Neural crest cell (in vitro differentiated cells): ENCODE measurements around the gene SEC24D. TPM values are rescaled to one million over a fixed set of nuclear protein-coding genes. Genes with fewer than 3 reads are reported as not detected.

ENCODE experiments used
- DNase-seq: peaks from one replicate; pipeline ENCODE4 v3.0.0; 2021; ENCODE audit warnings: low read depth, mixed read lengths, low spot score
- H3K27ac Mint-ChIP-seq: one replicate; pipeline ENCODE4 v1.8.0; 2021; ENCODE audit warnings: mild to moderate bottlenecking, mixed read lengths; ENCODE audit not compliant: unreplicated experiment
- H3K27me3 Mint-ChIP-seq: 2 replicates; pipeline ENCODE4 v1.8.0; 2021; ENCODE audit warnings: low read depth, mild to moderate bottlenecking, mixed read lengths
- H3K36me3 Mint-ChIP-seq: 2 replicates; pipeline ENCODE4 v1.8.0; 2021; ENCODE audit warnings: low read depth, mild to moderate bottlenecking, mixed read lengths
- H3K4me1 Mint-ChIP-seq: 2 replicates; pipeline ENCODE4 v1.8.0; 2021; ENCODE audit warnings: mixed read lengths
- H3K4me3 Mint-ChIP-seq: one replicate; pipeline ENCODE4 v1.8.0; 2021; ENCODE audit warnings: mild to moderate bottlenecking, mixed read lengths
- H3K9me3 Mint-ChIP-seq: 2 replicates; pipeline ENCODE4 v1.8.0; 2021; ENCODE audit warnings: mixed read lengths
- total RNA-seq: library from RNA; stranded (reverse); gene quantifications from 2 replicates; pipeline ENCODE4 v1.2.1, GENCODE V29; 2021
- TF ChIP-seq, protein P1 (sequence below): fragments of 200-600 bp; sonication (generic); conservative IDR thresholded peaks from 2 replicates; pipeline ENCODE4 v1.5.0; 2021; ENCODE audit warnings: antibody characterized with exemption, mild to moderate bottlenecking

The SEC24D gene
- total RNA-seq, 1 donor from 2014 or later = 22.9 TPM

DNA sequence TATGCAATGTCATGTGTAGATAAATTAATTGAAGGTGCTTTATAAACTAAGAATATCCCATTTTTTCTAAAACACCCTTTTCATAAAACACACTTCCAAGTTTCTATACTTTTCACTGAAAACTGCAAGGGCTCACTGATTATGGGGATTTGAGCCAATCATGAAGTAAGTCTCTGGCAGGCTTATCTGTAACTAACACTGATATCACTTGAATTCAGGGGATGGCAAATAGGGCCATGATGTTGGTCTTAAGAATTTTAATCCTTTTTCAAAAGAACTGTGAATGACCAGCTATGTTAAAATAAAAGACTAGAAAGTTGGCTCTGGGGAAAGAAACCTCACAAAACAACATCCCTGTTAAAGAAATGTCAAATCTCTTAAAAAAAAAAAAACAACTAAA lies 13.0 kb upstream of the SEC24D start:
- TF ChIP-seq, protein P1, sequence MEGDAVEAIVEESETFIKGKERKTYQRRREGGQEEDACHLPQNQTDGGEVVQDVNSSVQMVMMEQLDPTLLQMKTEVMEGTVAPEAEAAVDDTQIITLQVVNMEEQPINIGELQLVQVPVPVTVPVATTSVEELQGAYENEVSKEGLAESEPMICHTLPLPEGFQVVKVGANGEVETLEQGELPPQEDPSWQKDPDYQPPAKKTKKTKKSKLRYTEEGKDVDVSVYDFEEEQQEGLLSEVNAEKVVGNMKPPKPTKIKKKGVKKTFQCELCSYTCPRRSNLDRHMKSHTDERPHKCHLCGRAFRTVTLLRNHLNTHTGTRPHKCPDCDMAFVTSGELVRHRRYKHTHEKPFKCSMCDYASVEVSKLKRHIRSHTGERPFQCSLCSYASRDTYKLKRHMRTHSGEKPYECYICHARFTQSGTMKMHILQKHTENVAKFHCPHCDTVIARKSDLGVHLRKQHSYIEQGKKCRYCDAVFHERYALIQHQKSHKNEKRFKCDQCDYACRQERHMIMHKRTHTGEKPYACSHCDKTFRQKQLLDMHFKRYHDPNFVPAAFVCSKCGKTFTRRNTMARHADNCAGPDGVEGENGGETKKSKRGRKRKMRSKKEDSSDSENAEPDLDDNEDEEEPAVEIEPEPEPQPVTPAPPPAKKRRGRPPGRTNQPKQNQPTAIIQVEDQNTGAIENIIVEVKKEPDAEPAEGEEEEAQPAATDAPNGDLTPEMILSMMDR = no peak
- H3K27ac Mint-ChIP-seq = no peak overlapping the region
- H3K4me3 Mint-ChIP-seq = no peak overlapping the region
- H3K27me3 Mint-ChIP-seq = peaks cover 21% of the 10 kb centered on the region
- no peaks in the 10 kb centered on the region for H3K9me3 Mint-ChIP-seq
- no peaks in the 10 kb centered on the region for H3K36me3 Mint-ChIP-seq
- H3K4me1 Mint-ChIP-seq = peaks cover 6% of the 10 kb centered on the region
- DNase-seq = no peak

DNA sequence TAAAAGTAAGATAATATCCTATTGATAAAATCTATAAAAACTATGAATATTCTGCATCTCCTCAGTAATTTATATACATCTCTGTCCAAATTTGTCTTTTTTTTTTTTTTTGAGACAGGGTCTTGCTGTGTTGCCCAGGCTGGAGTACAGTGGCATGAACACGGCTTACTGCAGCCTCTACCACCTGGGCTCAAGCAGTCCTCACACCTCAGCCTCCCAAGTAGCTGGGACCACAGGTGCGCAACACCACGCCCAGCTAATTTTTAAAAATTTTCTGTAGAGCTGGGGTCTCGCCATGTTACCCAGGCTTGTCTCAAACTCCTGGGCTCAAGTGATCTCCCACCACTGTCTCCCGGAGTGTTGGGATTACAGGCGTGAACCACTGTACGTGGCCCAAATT lies 12.3 kb upstream of the SEC24D start:
- H3K4me3 Mint-ChIP-seq = no peak overlapping the region
- peaks cover 6% of the 10 kb centered on the region for H3K4me1 Mint-ChIP-seq
- no peak overlapping the region for H3K27ac Mint-ChIP-seq
- H3K27me3 Mint-ChIP-seq = peaks cover 21% of the 10 kb centered on the region
- DNase-seq = no peak
- H3K36me3 Mint-ChIP-seq = no peaks in the 10 kb centered on the region
- TF ChIP-seq, protein P1 = no peak
- H3K9me3 Mint-ChIP-seq = no peaks in the 10 kb centered on the region

DNA sequence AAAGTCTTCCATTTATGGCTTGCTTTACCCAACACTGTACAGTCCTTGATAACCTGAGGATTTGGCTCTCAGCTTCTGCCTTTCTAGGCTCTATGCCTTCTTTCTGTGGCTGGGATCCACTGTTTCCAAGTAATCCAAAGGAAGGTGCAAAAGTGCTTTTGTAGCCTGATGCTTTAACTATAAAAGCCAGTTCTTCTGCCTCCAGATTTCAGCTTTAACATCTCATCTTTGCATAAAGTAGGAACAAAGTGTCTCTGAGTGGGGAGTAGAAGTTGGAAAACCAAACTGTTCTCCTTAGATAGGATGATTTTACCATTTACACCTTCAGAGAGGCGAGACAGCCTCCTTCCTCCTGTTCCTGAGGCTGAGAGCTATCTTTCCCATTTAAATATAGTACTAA lies 11.1 kb upstream of the SEC24D start:
- DNase-seq = no peak
- Mint-ChIP-seq H3K9me3 (no peaks in the 10 kb centered on the region), H3K4me1 (peaks cover 6% of the 10 kb centered on the region), H3K36me3 (no peaks in the 10 kb centered on the region), H3K4me3 (no peak overlapping the region), H3K27me3 (peaks cover 16% of the 10 kb centered on the region), H3K27ac (no peak overlapping the region)
- TF ChIP-seq, protein P1 = no peak

DNA sequence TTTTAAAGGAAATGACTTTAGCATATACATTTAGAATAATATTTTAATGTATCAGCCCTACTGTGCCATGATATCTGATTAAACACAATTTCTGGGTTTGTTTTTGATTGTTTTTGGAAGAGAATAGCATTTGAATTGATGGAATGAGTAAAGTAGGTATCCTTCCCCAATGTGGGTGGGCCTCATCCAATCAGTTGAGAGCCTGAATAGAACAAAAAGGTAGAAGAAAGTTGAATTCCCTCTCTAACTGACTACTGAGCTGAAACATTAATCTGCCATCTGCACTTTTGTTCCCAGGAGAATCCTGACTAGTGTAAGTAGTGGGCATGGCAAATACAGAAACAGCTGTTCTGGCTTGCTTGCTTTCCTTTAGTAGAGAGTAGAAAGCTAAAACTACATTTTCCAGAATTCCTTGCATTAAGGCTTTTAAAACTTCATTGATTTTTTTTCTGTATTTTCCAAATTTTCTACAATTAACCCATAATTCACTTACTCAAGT lies 9.7 kb upstream of the SEC24D start:
- TF ChIP-seq, protein P1 = no peak
- Mint-ChIP-seq H3K4me1 (peaks cover 6% of the 10 kb centered on the region), H3K4me3 (no peak overlapping the region), H3K27ac (no peak overlapping the region), H3K36me3 (no peaks in the 10 kb centered on the region), H3K27me3 (peaks cover 12% of the 10 kb centered on the region), H3K9me3 (no peaks in the 10 kb centered on the region)
- DNase-seq = no peak

DNA sequence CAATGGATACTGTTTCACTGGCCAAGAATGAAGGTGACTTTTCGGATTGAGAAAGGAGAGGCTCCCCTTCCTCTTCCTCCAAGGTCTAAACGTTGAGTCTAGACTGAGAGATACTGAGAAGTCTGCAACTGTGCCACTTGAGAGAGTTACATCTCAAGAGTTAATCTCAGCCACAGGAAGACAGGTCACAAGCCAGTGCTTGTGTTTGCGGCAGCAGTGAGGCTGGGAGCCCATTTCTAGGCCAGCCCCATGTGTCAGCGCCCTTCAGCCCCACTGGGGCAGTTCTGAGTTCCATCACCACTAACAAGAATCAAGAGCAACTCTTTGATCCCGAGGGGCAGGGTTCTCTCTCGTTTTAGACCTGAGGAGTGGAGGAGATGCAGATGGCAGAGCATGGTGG lies 7.3 kb upstream of the SEC24D start:
- Mint-ChIP-seq H3K9me3 (no peaks in the 10 kb centered on the region), H3K27ac (no peak overlapping the region), H3K4me3 (no peak overlapping the region), H3K27me3 (peaks cover 5% of the 10 kb centered on the region), H3K36me3 (no peaks in the 10 kb centered on the region), H3K4me1 (no peaks in the 10 kb centered on the region)
- TF ChIP-seq, protein P1 = no peak
- DNase-seq = no peak

DNA sequence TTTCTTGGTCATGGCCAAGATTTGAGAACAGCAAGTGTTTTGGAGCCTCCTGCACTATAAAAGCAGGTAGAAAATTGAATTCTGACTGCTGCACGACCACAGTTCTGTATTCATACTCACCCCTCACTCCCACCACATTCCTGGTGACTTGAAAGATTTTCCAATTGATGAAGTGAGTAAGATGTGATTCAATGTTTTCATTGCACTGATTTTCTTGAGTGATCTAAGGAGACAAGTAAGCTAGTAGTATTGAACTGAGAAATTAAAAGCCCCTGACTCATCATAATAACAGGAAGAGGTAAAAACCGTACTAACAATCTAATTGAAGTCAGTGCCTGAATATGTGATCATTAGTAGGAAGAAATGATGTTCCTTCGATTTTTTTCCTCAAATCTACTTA lies 6.1 kb upstream of the SEC24D start:
- H3K36me3 Mint-ChIP-seq = no peaks in the 10 kb centered on the region
- H3K4me1 Mint-ChIP-seq = no peaks in the 10 kb centered on the region
- no peak overlapping the region for H3K27ac Mint-ChIP-seq
- H3K27me3 Mint-ChIP-seq = peaks cover 3% of the 10 kb centered on the region
- TF ChIP-seq, protein P1 = no peak
- no peak overlapping the region for H3K4me3 Mint-ChIP-seq
- H3K9me3 Mint-ChIP-seq = no peaks in the 10 kb centered on the region
- no peak for DNase-seq
